ENCODE data around the gene HIC2. TPM values are rescaled to one million over a fixed set of nuclear protein-coding genes. Genes with fewer than 3 reads are reported as not detected.
"Not testable (repeated sequence)": the region's sequence is repeated elsewhere in the genome, so short reads cannot be mapped to it uniquely, and the experiment has no call there.

The HIC2 gene
- total RNA-seq, 3 donors from 2014 or later (not counting 1 experiment from before 2014, with no cell fraction given): 6.3 to 10.2 (median 7.7) TPM

DNA sequence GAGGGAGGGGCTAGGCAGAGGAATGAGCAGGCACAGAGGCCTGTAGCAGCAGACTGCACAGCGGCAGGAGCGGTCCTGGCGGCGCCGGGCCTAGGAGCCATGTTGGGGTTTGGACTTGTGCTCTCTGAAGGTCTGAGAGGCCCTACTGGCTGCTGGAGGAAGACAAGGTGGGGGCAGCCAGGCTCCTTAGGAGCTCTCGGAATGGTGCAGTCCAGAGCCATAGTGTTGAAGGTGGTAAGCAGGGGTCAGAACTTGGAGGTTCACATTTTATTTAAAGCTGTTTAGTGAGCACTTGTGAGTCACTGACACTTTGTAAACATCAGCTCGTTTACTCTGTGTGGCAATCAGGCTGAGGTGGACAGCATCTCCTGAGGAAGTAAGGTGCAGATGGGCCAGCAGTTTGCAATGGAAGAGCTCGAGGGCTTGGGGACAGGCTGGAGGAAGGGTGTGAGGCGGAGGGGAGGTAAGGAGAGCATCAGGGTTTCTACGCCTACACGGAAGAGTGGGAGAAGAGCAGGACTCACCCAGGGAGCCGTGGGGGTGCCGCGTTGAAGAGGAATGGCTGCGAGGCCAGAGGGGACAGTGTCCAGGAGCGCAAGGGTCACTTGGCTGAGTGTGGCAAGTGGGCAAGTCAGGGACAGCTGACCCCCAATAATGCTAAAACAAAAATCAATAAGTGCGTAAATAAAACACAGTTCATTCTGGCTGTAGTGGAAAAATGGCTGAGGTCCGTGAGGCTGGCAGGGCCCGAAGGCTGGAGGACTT lies 40.0 kb downstream of the HIC2 start:
- Mint-ChIP-seq H3K9me3 (no peaks in the 10 kb centered on the region), H3K4me3 (no peak overlapping the region), H3K4me1 (no peaks in the 10 kb centered on the region), H3K27me3 (ENCODE audit: low read depth in 2 of 2) (no peaks in the 10 kb centered on the region), H3K27ac (no peak overlapping the region), H3K36me3 (no peaks in the 10 kb centered on the region)
- no peak overlapping the region for H3K27ac ChIP-seq (ENCODE audit: low read length)
- TF ChIP-seq, protein P1, sequence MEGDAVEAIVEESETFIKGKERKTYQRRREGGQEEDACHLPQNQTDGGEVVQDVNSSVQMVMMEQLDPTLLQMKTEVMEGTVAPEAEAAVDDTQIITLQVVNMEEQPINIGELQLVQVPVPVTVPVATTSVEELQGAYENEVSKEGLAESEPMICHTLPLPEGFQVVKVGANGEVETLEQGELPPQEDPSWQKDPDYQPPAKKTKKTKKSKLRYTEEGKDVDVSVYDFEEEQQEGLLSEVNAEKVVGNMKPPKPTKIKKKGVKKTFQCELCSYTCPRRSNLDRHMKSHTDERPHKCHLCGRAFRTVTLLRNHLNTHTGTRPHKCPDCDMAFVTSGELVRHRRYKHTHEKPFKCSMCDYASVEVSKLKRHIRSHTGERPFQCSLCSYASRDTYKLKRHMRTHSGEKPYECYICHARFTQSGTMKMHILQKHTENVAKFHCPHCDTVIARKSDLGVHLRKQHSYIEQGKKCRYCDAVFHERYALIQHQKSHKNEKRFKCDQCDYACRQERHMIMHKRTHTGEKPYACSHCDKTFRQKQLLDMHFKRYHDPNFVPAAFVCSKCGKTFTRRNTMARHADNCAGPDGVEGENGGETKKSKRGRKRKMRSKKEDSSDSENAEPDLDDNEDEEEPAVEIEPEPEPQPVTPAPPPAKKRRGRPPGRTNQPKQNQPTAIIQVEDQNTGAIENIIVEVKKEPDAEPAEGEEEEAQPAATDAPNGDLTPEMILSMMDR (IDR thresholded peaks at IDR 0.05): no peak
- no peaks in the 10 kb centered on the region for H3K4me1 ChIP-seq (ENCODE audit: control insufficient read depth, insufficient read depth, low read length)
- 93% methylated on average over 18 of the region's 19 CpGs for whole genome bisulfite sequencing (ENCODE audit: insufficient coverage)
- H3K9me3 ChIP-seq (ENCODE audit: control insufficient read depth, insufficient read depth, low read length): no peaks in the 10 kb centered on the region
- H3K36me3 ChIP-seq (ENCODE audit: control insufficient read depth, insufficient read depth, low read length): no peaks in the 10 kb centered on the region
- H3K4me3 ChIP-seq (ENCODE audit: low read length): no peak overlapping the region
- H3K27me3 ChIP-seq (ENCODE audit: control insufficient read depth, insufficient read depth, low read length): no peaks in the 10 kb centered on the region
- ATAC-seq: no peak
- no peak for DNase-seq
- intact Hi-C loops (cut with micrococcal nuclease): no loop called here

DNA sequence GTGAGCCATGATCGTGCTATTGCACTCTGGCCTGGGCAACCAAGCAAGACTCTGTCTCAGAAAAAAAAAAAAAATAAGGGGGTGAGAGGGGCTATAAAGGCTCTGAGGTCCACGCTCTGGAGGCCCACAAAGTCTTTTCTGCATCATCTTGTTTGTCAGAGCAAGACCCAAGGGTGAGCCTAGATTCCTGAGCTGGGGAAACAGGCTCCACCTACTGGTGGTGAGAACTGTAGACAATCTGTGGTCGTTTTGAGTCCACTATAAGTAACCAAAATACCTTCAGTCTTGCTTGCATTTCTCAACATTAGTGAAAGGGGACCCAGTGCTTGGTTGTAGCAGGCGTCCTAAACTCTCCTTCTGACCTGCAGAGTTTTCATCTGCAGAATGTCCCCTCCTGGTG lies 45.5 kb downstream of the HIC2 start:
- H3K9me3 ChIP-seq (ENCODE audit: control insufficient read depth, insufficient read depth, low read length); H3K27ac ChIP-seq (ENCODE audit: low read length); DNase-seq; H3K4me1 Mint-ChIP-seq; H3K27ac Mint-ChIP-seq; H3K9me3 Mint-ChIP-seq; H3K4me3 ChIP-seq (ENCODE audit: low read length); H3K4me1 ChIP-seq (ENCODE audit: control insufficient read depth, insufficient read depth, low read length); H3K27me3 Mint-ChIP-seq (ENCODE audit: low read depth in 2 of 2); H3K36me3 ChIP-seq (ENCODE audit: control insufficient read depth, insufficient read depth, low read length); ATAC-seq; H3K27me3 ChIP-seq (ENCODE audit: control insufficient read depth, insufficient read depth, low read length); H3K36me3 Mint-ChIP-seq; H3K4me3 Mint-ChIP-seq; intact Hi-C loops (cut with micrococcal nuclease): not testable (repeated sequence)
- no CpG with 5 or more reads among the region's 4 CpGs for WGBS (ENCODE audit: insufficient coverage)

DNA sequence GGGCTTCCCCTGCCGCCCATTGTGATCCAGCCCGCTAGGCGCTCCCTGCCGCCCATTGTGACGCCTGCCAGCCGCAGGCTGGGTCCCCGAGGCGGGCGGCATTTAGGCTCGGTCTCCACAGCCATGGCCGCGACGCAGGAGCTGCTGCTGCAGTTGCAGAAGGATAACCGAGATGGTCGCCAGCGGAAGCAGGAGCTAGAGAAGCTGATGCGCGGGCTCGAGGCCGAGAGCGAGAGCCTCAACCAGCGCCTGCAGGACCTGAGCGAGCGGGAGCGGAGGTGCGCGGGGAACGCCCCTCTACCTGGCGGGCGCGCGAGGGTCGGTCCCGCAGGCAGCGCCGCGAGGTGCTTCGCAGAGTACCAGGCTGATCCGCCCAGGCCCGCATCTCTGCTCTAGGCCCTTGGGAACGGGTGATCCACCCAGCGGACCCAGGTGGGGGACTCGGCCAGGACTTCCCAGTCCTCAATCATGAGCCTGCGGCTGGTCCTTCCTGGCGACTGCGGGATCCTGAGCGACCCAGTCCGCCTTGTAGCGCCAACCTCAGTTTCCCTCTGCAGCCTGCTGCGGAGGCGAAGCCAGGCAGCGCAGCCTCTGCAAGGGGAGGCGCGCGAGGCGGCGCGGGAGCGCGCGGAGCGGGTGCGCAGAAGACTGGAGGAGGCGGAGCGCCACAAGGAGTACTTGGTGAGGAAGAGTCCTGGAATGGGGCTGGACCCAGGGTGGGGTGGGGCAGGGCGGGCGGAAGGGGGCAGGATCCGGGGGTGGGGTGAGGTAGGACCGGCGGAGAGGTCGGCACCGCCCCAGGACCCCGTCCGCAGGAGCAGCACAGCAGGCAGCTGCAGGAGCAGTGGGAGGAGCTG lies 50.4 kb downstream of the HIC2 start, which contains the start of gene TMEM191C:
TSS of gene TMEM191C (plus strand) at position 51 of the 857 bp plus-strand sequence. CDS start at position 124, 73 bp downstream.
- peak within 1 kb of the TSS; percentile 84 for H3K4me3 Mint-ChIP-seq
- H3K36me3 Mint-ChIP-seq; H3K27me3 Mint-ChIP-seq (ENCODE audit: low read depth in 2 of 2); H3K9me3 Mint-ChIP-seq; ATAC-seq; H3K36me3 ChIP-seq (ENCODE audit: control insufficient read depth, insufficient read depth, low read length); DNase-seq; H3K4me1 ChIP-seq (ENCODE audit: control insufficient read depth, insufficient read depth, low read length); H3K27me3 ChIP-seq (ENCODE audit: control insufficient read depth, insufficient read depth, low read length); intact Hi-C loops (cut with micrococcal nuclease); H3K9me3 ChIP-seq (ENCODE audit: control insufficient read depth, insufficient read depth, low read length); H3K4me1 Mint-ChIP-seq: not testable (repeated sequence)
- WGBS (ENCODE audit: insufficient coverage): no CpG with 5 or more reads among the region's 74 CpGs
- peak within 1 kb of the TSS; percentile 83 to 87 for H3K27ac Mint-ChIP-seq
- peak within 1 kb of the TSS; percentile 56 for H3K27ac ChIP-seq (ENCODE audit: low read length)
- peak within 1 kb of the TSS; percentile 34 for H3K4me3 ChIP-seq (ENCODE audit: low read length)

DNA sequence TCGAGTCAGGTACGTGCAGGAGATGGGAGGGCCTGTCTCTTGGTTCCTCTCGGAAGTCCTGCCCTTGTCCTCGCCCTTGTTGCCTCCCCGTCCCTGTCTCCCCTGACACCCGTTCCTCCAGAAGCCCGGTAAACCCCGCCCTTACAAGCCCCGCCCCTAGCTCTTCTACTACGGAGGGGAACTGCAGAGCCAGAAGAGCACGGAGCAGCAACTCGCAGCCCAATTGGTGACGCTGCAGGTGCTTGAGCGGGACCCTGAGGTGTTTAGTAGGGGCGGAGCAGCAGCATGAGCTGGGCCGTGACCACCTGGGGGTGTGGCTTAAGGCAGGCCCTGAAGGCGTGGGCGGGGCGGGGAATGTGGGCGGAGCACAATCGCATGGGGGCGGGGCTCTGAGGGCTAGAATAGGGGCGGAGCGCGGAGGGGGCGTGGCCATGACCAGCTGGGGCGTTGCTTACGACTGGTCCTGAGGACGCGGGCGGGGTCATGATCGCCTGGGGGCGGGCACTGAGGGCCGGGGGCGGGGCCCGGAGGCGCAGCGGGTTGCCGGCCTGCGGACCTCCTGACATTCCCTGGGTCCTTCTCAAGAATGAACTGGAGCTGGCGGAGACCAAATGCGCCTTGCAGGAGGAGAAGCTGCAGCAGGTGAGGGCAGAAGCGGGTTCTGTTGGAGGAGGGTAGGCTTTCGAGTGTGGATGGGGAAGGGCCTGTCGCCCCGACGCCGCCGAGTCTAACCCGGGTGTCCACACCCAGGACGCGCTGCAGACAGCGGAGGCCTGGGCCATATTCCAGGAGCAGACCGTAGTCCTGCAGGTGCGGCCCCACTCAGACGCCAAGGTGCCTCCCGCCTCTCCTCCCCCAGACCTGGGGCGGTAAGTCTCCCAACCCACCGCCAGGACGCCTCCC lies 51.3 kb downstream of the HIC2 start:
- WGBS (ENCODE audit: insufficient coverage): 0% methylated on average over 8 of the region's 60 CpGs
- Histone ChIP-seq H3K27ac (ENCODE audit: low read length) (peak overlapping the region; percentile 56), H3K4me3 (ENCODE audit: low read length) (peak overlapping the region; percentile 34)
- H3K4me1 Mint-ChIP-seq; intact Hi-C loops (cut with micrococcal nuclease); H3K27me3 Mint-ChIP-seq (ENCODE audit: low read depth in 2 of 2); H3K36me3 ChIP-seq (ENCODE audit: control insufficient read depth, insufficient read depth, low read length); H3K4me1 ChIP-seq (ENCODE audit: control insufficient read depth, insufficient read depth, low read length); H3K9me3 ChIP-seq (ENCODE audit: control insufficient read depth, insufficient read depth, low read length); H3K36me3 Mint-ChIP-seq; H3K27me3 ChIP-seq (ENCODE audit: control insufficient read depth, insufficient read depth, low read length); H3K9me3 Mint-ChIP-seq: not testable (repeated sequence)
- Mint-ChIP-seq H3K27ac (peak overlapping the region; percentile 83 to 87), H3K4me3 (peak overlapping the region; percentile 84)
- DNase-seq (peak; percentile 84 to 91), ATAC-seq (peak; percentile 78 to 93 (median 83))

DNA sequence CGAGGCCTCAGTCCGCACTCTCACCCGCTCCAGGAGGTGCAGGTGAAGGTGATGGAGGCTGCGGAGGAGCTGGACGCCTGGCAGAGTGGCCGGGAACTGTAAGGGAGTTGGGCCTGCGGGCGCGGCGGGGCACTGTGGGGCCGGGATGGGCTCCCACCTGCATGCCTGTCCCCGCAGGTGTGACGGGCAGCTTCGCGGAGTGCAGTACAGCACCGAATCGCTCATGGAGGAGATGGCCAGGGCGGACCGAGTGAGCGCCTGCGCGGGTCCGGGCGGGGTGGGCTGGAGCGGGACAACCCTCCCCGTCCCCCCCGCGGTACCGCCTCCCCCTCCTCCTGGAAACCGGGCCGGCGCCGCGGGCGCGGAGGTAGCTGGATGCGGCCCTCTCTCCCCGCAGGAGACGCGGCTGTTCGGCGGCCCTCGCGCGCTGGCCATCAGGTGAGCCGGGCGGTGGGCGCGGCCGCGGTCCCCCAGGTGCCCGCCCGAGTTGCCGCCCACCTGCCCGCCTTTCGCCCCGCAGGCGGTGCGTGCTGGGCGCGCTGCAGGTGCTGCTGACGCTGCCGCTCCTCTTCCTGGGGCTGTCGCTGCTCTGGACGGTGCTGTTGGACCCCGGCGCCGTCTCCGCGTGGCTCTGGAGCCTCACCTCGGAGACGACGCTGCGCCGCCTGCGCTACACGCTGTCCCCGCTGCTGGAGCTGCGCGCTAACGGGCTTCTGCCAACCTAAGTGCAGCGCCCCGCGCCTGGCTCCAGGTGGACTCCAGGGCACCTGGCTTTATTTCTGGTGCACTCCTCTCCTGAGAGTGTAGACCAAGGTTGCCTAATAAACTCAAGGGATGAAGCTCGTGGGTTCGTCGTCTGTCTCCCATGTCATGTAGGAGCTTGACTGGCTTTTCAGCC lies 52.2 kb downstream of the HIC2 start:
- H3K27ac Mint-ChIP-seq; H3K9me3 ChIP-seq (ENCODE audit: control insufficient read depth, insufficient read depth, low read length); intact Hi-C loops (cut with micrococcal nuclease); H3K27me3 Mint-ChIP-seq (ENCODE audit: low read depth in 2 of 2); H3K27ac ChIP-seq (ENCODE audit: low read length); H3K36me3 Mint-ChIP-seq; H3K4me3 ChIP-seq (ENCODE audit: low read length); H3K36me3 ChIP-seq (ENCODE audit: control insufficient read depth, insufficient read depth, low read length); ATAC-seq; H3K9me3 Mint-ChIP-seq; H3K4me1 Mint-ChIP-seq; DNase-seq; H3K27me3 ChIP-seq (ENCODE audit: control insufficient read depth, insufficient read depth, low read length); H3K4me1 ChIP-seq (ENCODE audit: control insufficient read depth, insufficient read depth, low read length); H3K4me3 Mint-ChIP-seq: not testable (repeated sequence)
- WGBS (ENCODE audit: insufficient coverage): 5% methylated on average over 40 of the region's 87 CpGs

DNA sequence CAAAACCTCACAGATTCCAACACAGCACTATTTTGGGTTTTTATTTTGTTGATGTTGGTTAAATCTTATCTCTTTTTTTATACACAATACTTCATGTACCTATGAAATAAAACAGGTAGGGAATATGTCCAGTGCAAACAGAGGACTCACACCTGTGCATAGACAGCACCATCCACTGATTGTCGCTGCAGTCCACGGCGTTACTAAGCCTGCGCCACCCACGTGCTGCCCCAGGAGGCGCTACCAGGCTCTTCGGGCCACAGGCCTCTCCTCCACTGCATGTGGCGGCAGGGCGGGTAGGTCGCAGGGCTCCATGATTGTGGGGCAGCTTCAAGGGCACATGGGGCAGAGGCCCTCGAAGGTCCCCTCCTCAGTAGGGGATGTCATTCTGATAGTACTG lies 55.8 kb downstream of the HIC2 start:
- H3K27me3 Mint-ChIP-seq (ENCODE audit: low read depth in 2 of 2); H3K36me3 Mint-ChIP-seq; H3K4me1 Mint-ChIP-seq; intact Hi-C loops (cut with micrococcal nuclease); ATAC-seq; H3K36me3 ChIP-seq (ENCODE audit: control insufficient read depth, insufficient read depth, low read length); H3K27ac ChIP-seq (ENCODE audit: low read length); H3K4me3 ChIP-seq (ENCODE audit: low read length); H3K4me3 Mint-ChIP-seq; H3K9me3 ChIP-seq (ENCODE audit: control insufficient read depth, insufficient read depth, low read length); H3K9me3 Mint-ChIP-seq; DNase-seq; H3K4me1 ChIP-seq (ENCODE audit: control insufficient read depth, insufficient read depth, low read length); H3K27ac Mint-ChIP-seq; H3K27me3 ChIP-seq (ENCODE audit: control insufficient read depth, insufficient read depth, low read length): not testable (repeated sequence)
- WGBS (ENCODE audit: insufficient coverage): no CpG with 5 or more reads among the region's 11 CpGs
